ENCODE results near the gene PLCD3. TPM values are rescaled to one million over a fixed set of nuclear protein-coding genes. Genes with fewer than 3 reads are reported as not detected.

Gene PLCD3
- total and polyA plus RNA-seq, 9 of the 15 experiments (the other 6 are each of a cell fraction or from before 2014, with no cell fraction given) = 0.20 to 22.6 (median 7.5) TPM

DNA sequence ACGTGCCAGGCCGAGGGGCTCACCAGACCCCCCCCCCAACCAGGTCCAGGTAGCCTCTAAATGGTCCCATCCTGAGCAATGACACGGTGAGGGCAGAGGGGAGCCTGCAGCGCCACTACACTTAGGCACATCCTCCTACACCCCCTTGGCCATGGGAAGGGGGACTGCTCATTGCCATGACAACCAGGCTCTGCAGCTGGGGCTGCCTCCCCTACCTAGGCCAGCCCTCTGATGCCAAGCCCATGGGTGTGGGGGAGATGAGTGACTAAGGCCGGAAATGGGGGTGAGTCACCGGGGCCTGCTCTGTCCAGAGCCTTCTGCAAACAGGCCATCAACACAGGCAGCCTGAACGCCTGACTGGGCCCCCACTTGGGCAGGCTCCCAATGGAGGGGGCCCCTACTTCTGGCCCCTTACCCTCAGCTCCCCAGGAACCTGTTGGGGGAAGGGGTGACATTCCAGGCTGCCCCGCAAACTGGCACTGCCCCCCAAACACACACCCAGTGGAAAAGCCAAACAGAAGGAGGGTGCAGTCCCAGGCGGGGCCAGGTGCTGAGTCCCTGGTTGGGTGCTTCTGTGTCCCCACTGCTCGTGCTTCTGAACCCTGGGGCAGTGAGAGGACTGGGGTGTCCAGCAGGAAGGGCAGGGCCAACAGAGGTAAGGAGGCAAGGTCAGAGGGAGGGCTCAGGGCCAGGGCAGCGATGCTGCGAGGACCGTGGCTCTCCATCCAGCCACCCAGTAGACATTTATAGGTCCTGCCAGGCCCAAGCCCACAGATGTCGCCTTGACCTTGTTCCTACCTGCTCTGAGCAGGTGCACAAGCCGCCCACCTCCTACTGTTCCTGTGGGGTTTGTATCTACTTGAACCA is 8.2 kb downstream of the PLCD3 start (continued):
- TF ChIP-seq, protein P1, sequence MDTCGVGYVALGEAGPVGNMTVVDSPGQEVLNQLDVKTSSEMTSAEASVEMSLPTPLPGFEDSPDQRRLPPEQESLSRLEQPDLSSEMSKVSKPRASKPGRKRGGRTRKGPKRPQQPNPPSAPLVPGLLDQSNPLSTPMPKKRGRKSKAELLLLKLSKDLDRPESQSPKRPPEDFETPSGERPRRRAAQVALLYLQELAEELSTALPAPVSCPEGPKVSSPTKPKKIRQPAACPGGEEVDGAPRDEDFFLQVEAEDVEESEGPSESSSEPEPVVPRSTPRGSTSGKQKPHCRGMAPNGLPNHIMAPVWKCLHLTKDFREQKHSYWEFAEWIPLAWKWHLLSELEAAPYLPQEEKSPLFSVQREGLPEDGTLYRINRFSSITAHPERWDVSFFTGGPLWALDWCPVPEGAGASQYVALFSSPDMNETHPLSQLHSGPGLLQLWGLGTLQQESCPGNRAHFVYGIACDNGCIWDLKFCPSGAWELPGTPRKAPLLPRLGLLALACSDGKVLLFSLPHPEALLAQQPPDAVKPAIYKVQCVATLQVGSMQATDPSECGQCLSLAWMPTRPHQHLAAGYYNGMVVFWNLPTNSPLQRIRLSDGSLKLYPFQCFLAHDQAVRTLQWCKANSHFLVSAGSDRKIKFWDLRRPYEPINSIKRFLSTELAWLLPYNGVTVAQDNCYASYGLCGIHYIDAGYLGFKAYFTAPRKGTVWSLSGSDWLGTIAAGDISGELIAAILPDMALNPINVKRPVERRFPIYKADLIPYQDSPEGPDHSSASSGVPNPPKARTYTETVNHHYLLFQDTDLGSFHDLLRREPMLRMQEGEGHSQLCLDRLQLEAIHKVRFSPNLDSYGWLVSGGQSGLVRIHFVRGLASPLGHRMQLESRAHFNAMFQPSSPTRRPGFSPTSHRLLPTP (IDR thresholded peaks at IDR 0.05; ENCODE audit: borderline replicate concordance, extremely low read depth, insufficient read length) = no peak
- no peak for TF ChIP-seq TCF7L2 (IDR thresholded peaks at IDR 0.05; ENCODE audit: low read depth, low read length)
- TF ChIP-seq EHMT2 (IDR thresholded peaks at IDR 0.05) = no peak
- TF ChIP-seq, protein P2, sequence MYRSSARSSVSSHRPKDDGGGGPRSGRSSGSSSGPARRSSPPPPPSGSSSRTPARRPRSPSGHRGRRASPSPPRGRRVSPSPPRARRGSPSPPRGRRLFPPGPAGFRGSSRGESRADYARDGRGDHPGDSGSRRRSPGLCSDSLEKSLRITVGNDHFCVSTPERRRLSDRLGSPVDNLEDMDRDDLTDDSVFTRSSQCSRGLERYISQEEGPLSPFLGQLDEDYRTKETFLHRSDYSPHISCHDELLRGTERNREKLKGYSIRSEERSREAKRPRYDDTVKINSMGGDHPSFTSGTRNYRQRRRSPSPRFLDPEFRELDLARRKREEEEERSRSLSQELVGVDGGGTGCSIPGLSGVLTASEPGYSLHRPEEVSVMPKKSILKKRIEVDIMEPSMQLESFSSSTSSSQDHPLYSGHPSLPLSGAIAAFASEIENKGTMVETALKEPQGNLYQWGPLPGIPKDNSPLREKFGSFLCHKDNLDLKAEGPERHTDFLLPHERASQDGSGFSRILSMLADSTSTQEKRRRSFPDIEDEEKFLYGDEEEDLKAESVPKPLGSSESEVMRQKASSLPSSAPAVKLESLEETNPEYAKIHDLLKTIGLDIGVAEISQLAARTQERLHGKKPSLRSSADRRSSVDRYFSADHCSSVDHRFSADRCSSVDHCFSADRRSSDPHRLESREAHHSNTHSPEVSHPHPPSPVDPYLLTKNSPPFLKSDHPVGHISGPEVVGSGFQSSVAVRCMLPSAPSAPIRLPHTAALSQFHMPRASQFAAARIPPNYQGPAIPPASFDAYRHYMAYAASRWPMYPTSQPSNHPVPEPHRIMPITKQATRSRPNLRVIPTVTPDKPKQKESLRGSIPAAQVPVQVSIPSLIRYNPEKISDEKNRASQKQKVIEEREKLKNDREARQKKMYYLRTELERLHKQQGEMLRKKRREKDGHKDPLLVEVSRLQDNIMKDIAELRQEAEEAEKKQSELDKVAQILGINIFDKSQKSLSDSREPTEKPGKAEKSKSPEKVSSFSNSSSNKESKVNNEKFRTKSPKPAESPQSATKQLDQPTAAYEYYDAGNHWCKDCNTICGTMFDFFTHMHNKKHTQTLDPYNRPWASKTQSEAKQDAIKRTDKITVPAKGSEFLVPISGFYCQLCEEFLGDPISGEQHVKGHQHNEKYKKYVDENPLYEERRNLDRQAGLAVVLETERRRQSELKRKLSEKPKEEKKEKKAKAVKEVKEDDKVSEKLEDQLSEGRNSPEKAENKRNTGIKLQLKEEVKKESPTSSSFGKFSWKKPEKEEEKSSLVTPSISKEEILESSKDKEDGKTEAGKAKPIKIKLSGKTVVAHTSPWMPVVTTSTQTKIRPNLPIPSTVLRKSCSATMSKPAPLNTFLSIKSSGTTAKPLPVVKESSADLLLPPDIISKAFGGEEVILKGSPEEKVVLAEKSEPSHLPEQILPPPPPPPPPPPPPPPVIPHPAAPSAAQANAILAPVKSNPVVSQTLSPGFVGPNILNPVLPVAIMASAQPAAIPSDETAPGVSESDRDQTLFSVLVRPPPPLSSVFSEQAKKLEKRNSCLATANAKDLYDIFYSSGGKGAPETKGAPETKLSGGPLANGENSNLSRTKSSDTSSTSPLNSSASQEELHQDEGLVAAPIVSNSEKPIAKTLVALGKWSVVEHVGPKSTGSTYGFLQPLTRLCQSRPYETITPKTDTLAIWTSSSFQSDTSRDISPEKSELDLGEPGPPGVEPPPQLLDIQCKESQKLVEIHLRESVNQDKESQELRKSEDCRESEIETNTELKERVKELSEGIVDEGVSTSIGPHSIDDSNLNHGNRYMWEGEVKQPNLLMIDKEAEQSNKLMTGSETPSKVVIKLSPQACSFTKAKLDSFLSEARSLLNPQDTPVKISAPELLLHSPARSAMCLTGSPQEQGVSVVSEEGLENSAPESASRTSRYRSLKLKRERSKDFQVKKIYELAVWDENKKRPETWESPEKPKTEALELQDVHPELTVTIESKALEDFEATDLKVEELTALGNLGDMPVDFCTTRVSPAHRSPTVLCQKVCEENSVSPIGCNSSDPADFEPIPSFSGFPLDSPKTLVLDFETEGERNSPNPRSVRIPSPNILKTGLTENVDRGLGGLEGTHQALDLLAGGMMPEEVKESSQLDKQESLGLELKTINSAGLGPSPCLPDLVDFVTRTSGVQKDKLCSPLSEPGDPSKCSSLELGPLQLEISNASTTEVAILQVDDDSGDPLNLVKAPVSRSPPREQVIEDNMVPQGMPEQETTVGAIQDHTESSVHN (IDR thresholded peaks at IDR 0.05; ENCODE audit: borderline replicate concordance in 1 of 2, low read depth in 1 of 2) = no peak
- peak; percentile 77 for TF ChIP-seq SMAD4 (CRISPR knock-in tag; conservative IDR thresholded peaks at IDR 0.05)
- peak; percentile 73; the same call in 1 of the 2 replicates for TF ChIP-seq EP300 (IDR thresholded peaks at IDR 0.05; ENCODE audit: low read length)
- TF ChIP-seq ZNF23 (CRISPR knock-in tag; IDR thresholded peaks at IDR 0.05) = no peak
- no peak for TF ChIP-seq KLF6 (CRISPR knock-in tag; IDR thresholded peaks at IDR 0.05; ENCODE audit: borderline replicate concordance)
- no peak for TF ChIP-seq ZBTB8A (IDR thresholded peaks at IDR 0.05; ENCODE audit: partially characterized antibody)
- TF ChIP-seq RAD21 (CRISPR knock-in tag; conservative IDR thresholded peaks at IDR 0.05 in 1 of 2, IDR thresholded peaks at IDR 0.05 in 1 of 2) = no peak
- TF ChIP-seq RBBP5 (IDR thresholded peaks at IDR 0.05; ENCODE audit: borderline replicate concordance, insufficient read depth, low read length, poor library complexity, severe bottlenecking) = no peak
- no peak for TF ChIP-seq NFIX (CRISPR knock-in tag; IDR thresholded peaks at IDR 0.05; ENCODE audit: low read depth)
- no peak for TF ChIP-seq ZNF699 (CRISPR knock-in tag; IDR thresholded peaks at IDR 0.05; ENCODE audit: insufficient replicate concordance)
- TF ChIP-seq SOX6 (IDR thresholded peaks at IDR 0.05) = peak; percentile 34; the same call in 1 of the 2 replicates

All from K562 (cell line).